Lung (tissue), 12 donors: ENCODE measurements around the gene NEDD9. TPM values are rescaled to one million over a fixed set of nuclear protein-coding genes. Genes with fewer than 3 reads are reported as not detected.

Experiments
- ATAC-seq: fragments of 200-7000 bp; cut with Tn5 transposase; one replicate; pipeline ENCODE4 v1.9.1; 2020; ENCODE audit warnings: moderate number of reproducible peaks; ENCODE audit not compliant: insufficient read depth, low FRiP score
- DNase-seq, 3 donors: peaks; one replicate each; pipeline ENCODE4 v3.0.0-alpha.2; 2013 to 2017
- H3K27ac ChIP-seq, 2 donors: one replicate each; pipeline ENCODE4 v1.5.1; 2013; ENCODE audit warnings: mild to moderate bottlenecking in 2 of 2, moderate library complexity in 2 of 2, control low read depth in 1 of 2, inconsistent platforms in 1 of 2, low read depth in 1 of 2, low read length in 1 of 2
- H3K27me3 ChIP-seq, 3 donors: one replicate each; pipeline ENCODE4 v1.5.1; 2013; ENCODE audit warnings: low read length in 2 of 3; ENCODE audit not compliant: control insufficient read depth in 3 of 3, insufficient read depth in 3 of 3
- H3K36me3 ChIP-seq, 4 donors: one replicate each; pipeline ENCODE4 v1.5.1; 2013; ENCODE audit warnings: low read length in 4 of 4, mild to moderate bottlenecking in 1 of 4, moderate library complexity in 1 of 4; ENCODE audit not compliant: control insufficient read depth in 4 of 4, insufficient read depth in 4 of 4
- H3K4me1 ChIP-seq, 5 donors: one replicate each; pipeline ENCODE4 v1.5.1; 2013; ENCODE audit warnings: low read length in 5 of 5, mild to moderate bottlenecking in 2 of 5, moderate library complexity in 1 of 5; ENCODE audit not compliant: control insufficient read depth in 5 of 5, insufficient read depth in 5 of 5
- H3K4me3 ChIP-seq: one replicate; pipeline ENCODE4 v1.5.1; 2013; ENCODE audit warnings: mild to moderate bottlenecking, control low read depth, moderate library complexity
- H3K9ac ChIP-seq, 2 donors: one replicate each; pipeline ENCODE4 v1.5.1; 2013; ENCODE audit warnings: low read length in 2 of 2, control low read depth in 1 of 2; ENCODE audit not compliant: insufficient read depth in 1 of 2
- H3K9me3 ChIP-seq, 4 donors: one replicate each; pipeline ENCODE4 v1.5.1; 2013; ENCODE audit warnings: low read length in 3 of 4, mild to moderate bottlenecking in 1 of 4, moderate library complexity in 1 of 4; ENCODE audit not compliant: control insufficient read depth in 4 of 4, insufficient read depth in 3 of 4
- CTCF ChIP-seq: IDR thresholded peaks from 2 replicates; pipeline ENCODE4 v1.5.1; 2012; ENCODE audit warnings: mild to moderate bottlenecking; ENCODE audit errors: control extremely low read depth, extremely low read depth
- WGBS, 2 donors: extraction: QIAGEN DNeasy Blood & Tissue Kit; methylation state at CpG; one replicate each; pipeline ENCODE4 v1.1.7; 2013; 5-methylcytosine and 5-hydroxymethylcytosine counted together
- polyA plus RNA-seq, 2 donors: library from polyadenylated mRNA; stranded (reverse); fragments of 200-250 nt; gene quantifications; one replicate each; pipeline ENCODE4 v1.2.1, GENCODE V29; 2013
- total RNA-seq, 2 donors: library from RNA; depleted of rRNA in 1 of 2; stranded (reverse); fragments of >200 nt in 1 of 2; gene quantifications; one replicate each; pipeline ENCODE4 v1.2.1, GENCODE V29; 2014 to 2021
- donor health status: control.
- donor health status: control.
- donor health status: Bipolar disorder and iron deficiency.
- donor health status: healthy.
- donor health status: DM: yes; HTN: yes; CAD: no.

NEDD9 gene
- total and polyA plus RNA-seq, 4 donors = 28.2 to 158 (median 125) TPM

- Histone ChIP-seq H3K27ac (peak overlapping the region in 1 of 2 donors; percentile 32), H3K27me3 (no peaks in the 10 kb centered on the region), H3K9me3 (no peaks in the 10 kb centered on the region), H3K4me1 (peaks cover 11 to 41% (median 17%) of the 10 kb centered on the region in 5 donors), H3K9ac (no peak overlapping the region), H3K36me3 (no peaks in the 10 kb centered on the region), H3K4me3 (no peak overlapping the region)
- TF ChIP-seq CTCF = no peak
- WGBS, 2 donors = 58 to 67% methylated on average over 11 of the region's 11 CpGs
- ATAC-seq = no peak
- DNase-seq = no peak
Observed at GRCh38 chr6:11272491-11273192, 40.2 kb upstream of the NEDD9 start.

DNA sequence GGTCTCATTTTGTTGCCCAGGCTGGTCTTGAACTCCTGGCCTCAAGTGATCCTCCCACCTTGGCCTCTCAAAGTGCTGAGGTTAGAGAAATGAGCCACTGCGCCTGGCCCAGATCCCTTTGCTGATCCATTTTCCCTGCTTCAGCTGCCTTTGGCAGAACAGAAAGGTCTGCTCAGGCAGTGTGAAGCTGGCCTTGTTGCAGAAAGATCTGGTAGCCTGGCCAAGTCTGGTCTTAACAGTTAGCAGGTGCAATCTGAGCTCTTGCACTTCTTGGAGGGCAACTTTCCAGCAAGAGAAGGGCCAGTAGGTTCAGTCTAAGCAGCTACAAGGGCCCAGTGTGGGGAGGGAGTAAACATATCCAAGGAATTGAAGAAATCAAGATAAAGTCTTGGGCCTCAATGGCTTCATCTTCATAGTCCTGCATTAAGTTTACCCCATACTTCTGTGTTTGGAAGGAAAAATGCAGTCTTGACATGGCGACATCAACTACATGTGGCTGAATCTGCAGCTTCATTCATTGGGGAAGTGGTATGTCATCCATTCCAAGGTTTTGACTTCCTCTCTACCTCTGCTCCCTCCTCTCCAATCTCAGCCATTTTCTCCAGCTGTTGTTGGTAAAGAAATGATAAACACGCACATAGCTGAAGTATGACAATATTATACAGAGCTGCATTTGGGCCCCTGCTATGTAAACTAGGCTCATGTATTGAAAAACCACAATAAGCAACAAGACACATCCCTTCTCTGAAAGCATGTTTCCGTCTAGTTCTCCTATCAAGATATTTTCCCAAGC is 39.0 kb upstream of the NEDD9 start:
- Histone ChIP-seq H3K9me3 (no peaks in the 10 kb centered on the region), H3K27ac (peak overlapping the region in 1 of 2 donors; percentile 71), H3K9ac (no peak overlapping the region), H3K27me3 (no peaks in the 10 kb centered on the region), H3K36me3 (no peaks in the 10 kb centered on the region), H3K4me3 (no peak overlapping the region), H3K4me1 (peaks cover 9 to 32% (median 14%) of the 10 kb centered on the region in 5 donors)
- DNase-seq (peak in 2 of 3 donors; percentile 57 to 62), ATAC-seq (no peak)
- WGBS, 2 donors = 86 to 88% methylated on average over 4 of the region's 4 CpGs
- no peak for TF ChIP-seq CTCF

DNA sequence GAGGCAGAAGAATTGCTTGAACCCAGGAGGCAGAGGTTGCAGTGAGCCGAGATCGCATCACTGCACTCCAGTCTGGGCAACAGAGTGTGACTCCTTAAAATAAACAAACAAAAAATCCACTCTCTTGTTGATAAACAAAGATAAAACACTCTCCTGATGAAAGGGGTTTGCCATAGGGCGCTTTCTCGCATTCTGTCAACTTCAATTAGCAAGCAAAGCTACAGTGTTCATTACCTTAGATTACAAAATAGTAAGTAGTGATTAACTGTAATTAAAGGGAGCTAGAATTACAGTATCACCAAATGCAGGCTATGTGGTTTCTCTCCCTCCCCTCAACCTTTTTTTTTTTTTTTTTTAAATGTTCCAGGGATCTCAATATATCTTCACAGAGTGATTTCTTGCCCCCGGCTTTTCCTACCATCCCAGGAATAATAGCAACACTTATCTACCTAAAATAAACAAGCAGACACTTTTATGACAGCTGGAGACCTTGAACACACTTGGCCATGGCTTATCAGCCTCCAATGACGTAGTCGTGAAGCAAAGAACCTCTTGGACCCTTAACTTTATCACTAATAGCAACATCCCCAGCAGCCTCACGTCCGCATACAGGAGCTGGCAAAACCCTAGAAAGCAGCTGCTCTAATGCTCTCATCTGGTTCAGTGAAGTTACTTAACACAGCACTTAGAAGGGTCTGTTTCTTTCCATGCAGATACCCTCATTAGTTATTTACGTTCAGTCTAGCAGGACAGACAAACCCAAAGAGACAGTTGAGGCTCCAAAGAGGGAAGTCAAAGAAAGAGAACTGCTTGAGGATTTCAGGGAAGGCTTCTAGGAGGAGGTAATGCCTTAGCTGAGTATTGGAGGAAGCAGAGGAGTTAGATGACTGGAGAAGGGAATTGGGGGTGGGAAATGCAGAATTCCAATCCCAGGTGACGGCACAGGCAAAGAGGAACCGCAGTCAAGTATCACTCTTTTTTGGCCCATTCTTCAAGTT is 37.9 kb upstream of the NEDD9 start:
- ATAC-seq = peak; percentile 31
- H3K4me3 ChIP-seq = no peak overlapping the region
- no peaks in the 10 kb centered on the region for H3K27me3 ChIP-seq
- peak overlapping the region in 1 of 2 donors; percentile 63 for H3K27ac ChIP-seq
- peaks cover 9 to 24% (median 14%) of the 10 kb centered on the region in 5 donors for H3K4me1 ChIP-seq
- DNase-seq = peak; percentile 66 to 79 (median 78)
- H3K9ac ChIP-seq = no peak overlapping the region
- TF ChIP-seq CTCF = no peak
- WGBS, 2 donors = 55 to 73% methylated on average over 12 of the region's 12 CpGs
- H3K9me3 ChIP-seq = no peaks in the 10 kb centered on the region
- no peaks in the 10 kb centered on the region for H3K36me3 ChIP-seq
